Stimulated activated naive B cell treated with anti-CD40 and anti-IgM and Interleukin-4, amounts not matched to agents 10 μg/mL and 1 μg/mL and 100 μg/mL, for 72 hours (primary cell): ENCODE data around the gene ATAD3A.
"Not testable (repeated sequence)": the region's sequence is repeated elsewhere in the genome, so short reads cannot be mapped to it uniquely, and the experiment has no call there.

Experiments used
- ATAC-seq, 2 donors: fragments of 150-1000 bp; cut with Tn5 transposase; replicated peaks; 2 replicates each; pipeline ENCODE4 v1.10.0; 2021; ENCODE audit warnings: moderate library complexity in 1 of 2
- DNase-seq: peaks from one replicate; pipeline ENCODE4 v3.0.0; 2021
- H3K27ac Mint-ChIP-seq: one replicate; pipeline ENCODE4 v1.8.0; 2022; ENCODE audit warnings: mild to moderate bottlenecking, mixed read lengths
- H3K27me3 Mint-ChIP-seq, 2 donors: one replicate each; pipeline ENCODE4 v1.8.0; 2022; ENCODE audit warnings: mixed read lengths in 2 of 2
- H3K36me3 Mint-ChIP-seq, 2 donors: one replicate each; pipeline ENCODE4 v1.8.0; 2022; ENCODE audit warnings: mixed read lengths in 2 of 2, mild to moderate bottlenecking in 1 of 2
- H3K4me1 Mint-ChIP-seq, 2 donors: one replicate each; pipeline ENCODE4 v1.8.0; 2022; ENCODE audit warnings: mixed read lengths in 2 of 2, mild to moderate bottlenecking in 1 of 2
- H3K4me3 Mint-ChIP-seq, 2 donors: one replicate each; pipeline ENCODE4 v1.8.0; 2022; ENCODE audit warnings: mild to moderate bottlenecking in 2 of 2, mixed read lengths in 2 of 2, moderate library complexity in 1 of 2
- H3K9me3 Mint-ChIP-seq, 2 donors: one replicate each; pipeline ENCODE4 v1.8.0; 2022; ENCODE audit warnings: mixed read lengths in 2 of 2, mild to moderate bottlenecking in 1 of 2

The ATAD3A gene

DNA sequence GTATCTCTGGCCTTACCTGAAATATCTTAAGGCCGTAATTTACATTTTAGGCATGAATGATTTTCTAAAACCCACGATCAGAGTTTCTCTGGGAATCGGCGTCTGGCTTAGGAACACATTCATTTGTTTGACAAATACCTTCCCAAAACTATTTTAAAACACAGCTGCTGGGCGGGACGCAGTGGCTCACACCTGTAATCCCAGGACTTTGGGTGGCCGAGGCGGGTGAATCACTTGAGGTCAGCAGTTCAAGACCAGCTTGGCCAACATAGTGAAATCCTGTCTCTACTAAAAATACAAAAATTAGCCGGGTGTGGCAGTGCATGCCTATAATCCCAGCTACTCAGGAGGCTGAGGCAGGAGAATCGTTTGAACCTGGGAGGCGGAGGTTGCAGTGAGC, 45.0 kb downstream of the ATAD3A start:
- H3K27ac Mint-ChIP-seq, H3K27me3 Mint-ChIP-seq, H3K9me3 Mint-ChIP-seq, DNase-seq, ATAC-seq, H3K4me3 Mint-ChIP-seq: not testable (repeated sequence)
- Mint-ChIP-seq H3K4me1 (peaks cover 9 to 25% of the 10 kb centered on the region in 2 donors), H3K36me3 (peaks cover 20 to 23% of the 10 kb centered on the region in 2 donors)

DNA sequence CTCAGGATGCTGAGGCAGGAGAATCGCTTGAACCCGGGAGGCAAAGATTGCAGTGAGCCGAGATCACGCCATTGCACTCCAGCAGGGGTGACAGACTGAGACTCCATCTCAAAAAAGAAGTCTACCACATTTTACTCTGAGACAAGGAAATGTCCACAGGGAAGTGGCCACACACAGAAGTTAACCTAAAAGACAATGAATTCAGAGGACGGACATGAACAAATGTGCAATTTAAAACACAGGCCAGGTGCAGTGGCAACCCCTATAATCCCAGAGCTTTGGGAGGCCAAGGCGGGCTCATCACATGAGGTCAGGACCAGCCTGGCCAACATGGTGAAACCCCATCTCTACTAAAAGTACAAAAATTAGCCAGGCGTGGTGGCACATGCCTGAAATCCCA, 45.7 kb downstream of the ATAD3A start:
- H3K36me3 Mint-ChIP-seq, result peaks cover 22 to 28% of the 10 kb centered on the region in 2 donors
- H3K27ac Mint-ChIP-seq, result not testable (repeated sequence)

DNA sequence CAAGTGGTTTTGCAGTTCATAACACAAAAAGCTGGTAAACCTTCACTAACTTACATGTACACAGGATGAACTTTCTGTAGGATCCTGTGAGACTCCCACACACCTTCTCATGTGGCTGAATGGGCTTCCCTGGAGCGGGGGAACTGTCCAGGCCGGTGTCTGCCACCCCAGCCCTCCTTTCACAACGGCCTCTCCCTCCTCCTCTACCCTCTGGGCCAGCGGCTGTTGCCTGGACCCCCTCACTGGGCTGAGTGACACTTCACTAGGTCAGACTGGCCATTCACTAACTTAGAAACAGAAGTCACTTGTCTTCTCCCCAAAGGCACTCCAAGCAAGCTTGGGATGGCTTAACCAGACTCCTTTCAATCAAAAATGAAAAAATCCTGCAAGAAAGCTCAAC, 46.6 kb downstream of the ATAD3A start:
- no peak overlapping the region for H3K4me3 Mint-ChIP-seq
- H3K27me3 Mint-ChIP-seq, result no peaks in the 10 kb centered on the region
- DNase-seq (no peak), ATAC-seq (no peak)
- H3K4me1 Mint-ChIP-seq, result peaks cover 9 to 22% of the 10 kb centered on the region in 2 donors
- H3K36me3 Mint-ChIP-seq, result peaks cover 26 to 32% of the 10 kb centered on the region in 2 donors
- peak overlapping the region; percentile 60 for H3K27ac Mint-ChIP-seq
- no peaks in the 10 kb centered on the region for H3K9me3 Mint-ChIP-seq

More for the DNA sequence above, 45.7 kb downstream of the ATAD3A start:
- peaks cover 9 to 21% of the 10 kb centered on the region in 2 donors for H3K4me1 Mint-ChIP-seq
- not testable (repeated sequence) for DNase-seq, H3K9me3 Mint-ChIP-seq, H3K27me3 Mint-ChIP-seq, ATAC-seq, H3K4me3 Mint-ChIP-seq

- DNase-seq (no peak), ATAC-seq (no peak)
- Mint-ChIP-seq H3K4me3 (no peak overlapping the region), H3K27me3 (no peaks in the 10 kb centered on the region), H3K36me3 (peaks cover 30 to 37% of the 10 kb centered on the region in 2 donors), H3K27ac (peak overlapping the region; percentile 60), H3K9me3 (no peaks in the 10 kb centered on the region), H3K4me1 (peaks cover 9 to 22% of the 10 kb centered on the region in 2 donors)
Observed at GRCh38 chr1:1559066-1559465, 47.1 kb downstream of the ATAD3A start.

GRCh38 chr1:1560178-1560577, 48.2 kb downstream of the ATAD3A start:
- Mint-ChIP-seq H3K27ac (no peak overlapping the region), H3K27me3 (no peaks in the 10 kb centered on the region), H3K4me1 (peaks cover 9 to 22% of the 10 kb centered on the region in 2 donors), H3K36me3 (peaks cover 37 to 42% of the 10 kb centered on the region in 2 donors), H3K4me3 (no peak overlapping the region), H3K9me3 (no peaks in the 10 kb centered on the region)
- DNase-seq (no peak), ATAC-seq (no peak)

DNA sequence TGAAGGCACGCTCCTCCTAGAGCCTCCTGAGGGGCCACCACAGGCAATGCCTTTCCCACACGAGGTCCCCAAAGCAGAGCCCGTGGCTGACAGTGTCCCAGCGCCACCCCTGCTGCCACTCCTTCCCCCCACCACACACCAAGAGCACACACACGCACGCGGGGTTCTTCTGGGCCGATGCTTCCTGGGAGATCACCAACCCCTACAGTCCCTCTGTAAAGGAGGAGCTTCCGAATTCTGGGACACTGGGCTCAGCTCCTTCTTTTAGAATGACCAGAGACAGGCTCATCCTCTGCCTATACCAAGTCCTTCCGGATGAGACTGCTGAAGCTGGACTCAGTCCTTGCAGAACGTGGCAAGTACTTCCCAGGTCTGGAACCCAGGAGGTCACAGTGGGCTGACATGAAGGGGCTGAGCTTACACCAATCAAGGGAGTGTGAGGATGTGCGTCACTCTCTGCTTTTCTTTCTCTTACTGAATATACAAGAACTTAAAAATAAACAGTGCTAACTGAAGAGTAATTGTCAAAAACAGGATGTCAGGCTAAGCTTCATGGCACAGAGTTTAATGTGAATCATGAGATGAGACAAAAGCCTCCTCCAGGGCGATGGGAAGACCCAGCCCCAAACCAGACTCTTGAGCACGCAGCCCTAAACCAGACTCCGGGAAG, 50.0 kb downstream of the ATAD3A start:
- ATAC-seq (no peak), DNase-seq (no peak)
- peaks cover 39 to 45% of the 10 kb centered on the region in 2 donors for H3K36me3 Mint-ChIP-seq
- H3K4me3 Mint-ChIP-seq, result no peak overlapping the region
- H3K27me3 Mint-ChIP-seq, result no peaks in the 10 kb centered on the region
- H3K9me3 Mint-ChIP-seq, result no peaks in the 10 kb centered on the region
- peaks cover 13 to 24% of the 10 kb centered on the region in 2 donors for H3K4me1 Mint-ChIP-seq
- peak overlapping the region; percentile 11 for H3K27ac Mint-ChIP-seq

DNA sequence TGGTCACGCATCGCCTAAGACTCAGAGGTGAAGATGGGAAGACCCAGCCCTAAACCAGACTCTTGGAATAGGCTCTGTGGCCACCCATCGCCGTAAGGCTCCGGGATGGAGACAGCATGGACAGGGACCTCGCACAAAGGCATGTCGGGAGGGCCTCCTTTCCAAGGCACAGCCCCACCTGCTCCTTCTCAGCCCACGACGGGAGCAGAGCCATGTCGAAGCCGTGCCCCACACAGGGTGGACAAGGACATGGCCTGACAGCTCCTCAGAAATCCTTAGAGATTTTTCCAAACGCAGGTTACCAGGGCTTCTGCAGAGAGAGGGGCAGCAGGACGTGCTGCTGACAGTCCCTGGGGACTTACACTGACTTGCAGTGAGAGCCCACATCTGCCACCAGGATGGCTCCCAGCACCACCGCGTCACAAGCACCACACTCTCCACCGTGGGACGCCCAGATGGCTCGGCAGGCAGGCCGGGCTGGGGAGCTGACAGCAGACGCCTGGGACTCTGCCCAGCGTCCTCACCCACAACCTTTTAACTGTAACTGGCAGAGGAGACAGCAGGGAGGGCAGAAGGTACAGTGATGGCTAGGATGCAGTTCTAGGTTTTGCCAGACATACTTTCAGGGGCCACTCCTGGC, 50.7 kb downstream of the ATAD3A start:
- Mint-ChIP-seq H3K27ac (no peak overlapping the region), H3K36me3 (peaks cover 43 to 52% of the 10 kb centered on the region in 2 donors), H3K4me3 (no peak overlapping the region)

DNA sequence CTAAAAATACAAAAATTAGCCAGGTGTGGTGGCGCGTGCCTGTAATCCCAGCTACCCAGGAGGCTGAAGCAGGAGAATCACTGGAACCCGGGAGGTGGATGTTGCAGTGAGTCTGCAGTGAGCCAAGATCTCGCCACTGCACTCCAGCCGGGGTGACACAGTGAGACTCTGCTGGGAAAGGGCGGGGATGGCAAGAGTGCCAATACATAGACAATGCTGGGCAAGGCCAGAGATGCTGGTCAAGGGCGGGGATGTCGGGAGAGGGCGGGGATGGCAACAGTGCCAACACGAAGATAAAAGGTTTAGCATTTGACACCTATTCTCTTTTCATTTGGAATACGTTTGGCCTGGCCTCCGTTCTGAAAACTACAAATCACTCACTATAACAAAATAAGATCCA, 51.7 kb downstream of the ATAD3A start:
- ATAC-seq, result no peak
- Mint-ChIP-seq H3K4me3 (no peak overlapping the region), H3K4me1 (peaks cover 18 to 30% of the 10 kb centered on the region in 2 donors), H3K27ac (no peak overlapping the region), H3K9me3 (no peaks in the 10 kb centered on the region), H3K27me3 (no peaks in the 10 kb centered on the region), H3K36me3 (peaks cover 42 to 50% of the 10 kb centered on the region in 2 donors)
- DNase-seq, result no peak

More for the DNA sequence above, 50.7 kb downstream of the ATAD3A start:
- Mint-ChIP-seq H3K27me3 (no peaks in the 10 kb centered on the region), H3K4me1 (peaks cover 20 to 30% of the 10 kb centered on the region in 2 donors), H3K9me3 (no peaks in the 10 kb centered on the region)
- DNase-seq (no peak), ATAC-seq (no peak)

DNA sequence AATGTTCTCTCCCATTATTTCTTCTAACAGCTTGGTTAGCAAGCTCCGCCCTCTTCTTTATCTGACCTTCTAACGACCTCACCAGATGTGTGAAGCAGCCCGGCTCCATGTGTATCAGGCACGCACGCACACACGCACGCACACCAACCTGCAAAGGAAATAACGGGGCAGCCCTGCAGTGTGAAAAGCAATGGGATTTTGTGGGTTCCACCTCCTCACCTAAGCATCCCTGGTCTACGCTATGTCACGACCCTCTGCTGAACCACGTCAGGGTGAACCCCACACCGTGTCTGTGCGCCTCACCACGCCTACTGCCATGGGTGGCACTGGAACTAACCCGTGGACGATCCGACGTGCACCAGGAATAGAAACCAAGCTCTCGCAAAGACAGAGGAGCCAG, 52.3 kb downstream of the ATAD3A start:
- no peak for DNase-seq
- Mint-ChIP-seq H3K9me3 (no peaks in the 10 kb centered on the region), H3K36me3 (peaks cover 37 to 47% of the 10 kb centered on the region in 2 donors)

DNA sequence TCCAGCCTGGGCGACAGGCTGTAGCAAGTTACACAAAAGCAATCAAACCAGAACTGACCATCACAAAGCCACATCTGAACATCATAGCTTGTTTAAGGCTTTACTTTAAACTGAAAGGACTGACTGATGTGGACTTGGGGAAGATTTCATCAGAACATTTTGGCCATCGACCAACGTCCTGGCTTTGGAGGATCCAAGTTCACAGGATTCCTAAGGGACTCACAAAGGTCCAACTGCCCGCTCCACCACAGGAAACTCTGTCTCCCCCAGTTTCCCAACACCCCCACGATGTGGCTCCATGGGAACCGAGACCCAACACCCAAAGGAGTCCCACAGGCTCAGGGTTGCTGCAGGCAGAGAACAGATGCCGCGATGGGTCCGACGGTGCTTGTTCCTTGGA, 53.4 kb downstream of the ATAD3A start:
- Mint-ChIP-seq H3K27me3 (no peaks in the 10 kb centered on the region), H3K27ac (no peak overlapping the region), H3K4me3 (no peak overlapping the region), H3K9me3 (no peaks in the 10 kb centered on the region), H3K4me1 (peaks cover 20 to 40% of the 10 kb centered on the region in 2 donors), H3K36me3 (peaks cover 43 to 53% of the 10 kb centered on the region in 2 donors)
- ATAC-seq (no peak), DNase-seq (no peak)

More for the DNA sequence above, 52.3 kb downstream of the ATAD3A start:
- no peaks in the 10 kb centered on the region for H3K27me3 Mint-ChIP-seq
- H3K4me1 Mint-ChIP-seq, result peaks cover 16 to 30% of the 10 kb centered on the region in 2 donors
- peak overlapping the region; percentile 14 for H3K27ac Mint-ChIP-seq
- ATAC-seq, result no peak
- H3K4me3 Mint-ChIP-seq, result no peak overlapping the region

DNA sequence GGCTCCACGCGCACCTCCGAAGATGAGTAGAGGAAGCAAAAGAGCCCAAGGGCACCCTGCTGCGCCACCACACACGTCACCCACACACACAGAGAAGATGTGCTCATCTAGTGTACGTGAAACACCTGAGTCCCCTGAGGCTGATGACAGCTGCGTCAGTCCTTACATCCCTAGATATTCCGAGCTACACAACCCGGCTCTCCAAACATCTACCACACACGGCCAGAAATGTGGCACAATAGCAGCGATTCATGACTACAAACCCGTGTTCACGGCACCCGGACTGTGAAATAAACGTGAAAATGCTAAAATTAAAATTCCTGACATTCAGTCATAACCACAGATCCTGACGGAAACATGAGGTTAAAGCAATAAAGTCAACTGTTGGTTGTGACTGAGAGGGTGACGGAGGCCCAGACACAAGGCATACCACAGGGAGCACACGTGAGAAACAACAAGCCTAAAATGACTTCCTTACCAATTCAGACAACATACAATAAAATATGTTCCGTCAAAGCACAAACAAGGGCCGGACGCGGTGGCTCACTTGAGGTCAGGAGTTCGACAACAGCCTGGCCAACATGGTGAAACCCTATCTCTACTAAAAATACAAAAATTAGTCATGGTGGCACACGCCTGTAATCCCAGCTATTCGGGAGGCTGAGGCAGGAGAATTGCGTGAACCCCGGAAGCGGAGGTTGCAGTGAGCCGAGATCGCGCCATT, 55.4 kb downstream of the ATAD3A start:
- H3K4me3 Mint-ChIP-seq, result no peak overlapping the region
- no peak overlapping the region for H3K27ac Mint-ChIP-seq
- peaks cover 19 to 44% of the 10 kb centered on the region in 2 donors for H3K4me1 Mint-ChIP-seq
- ATAC-seq, result no peak
- H3K9me3 Mint-ChIP-seq, result no peaks in the 10 kb centered on the region
- H3K36me3 Mint-ChIP-seq, result peaks cover 38 to 45% of the 10 kb centered on the region in 2 donors
- DNase-seq, result no peak
- no peaks in the 10 kb centered on the region for H3K27me3 Mint-ChIP-seq

- Mint-ChIP-seq H3K27me3 (no peaks in the 10 kb centered on the region), H3K4me1 (peaks cover 19 to 46% of the 10 kb centered on the region in 2 donors), H3K9me3 (no peaks in the 10 kb centered on the region), H3K36me3 (peaks cover 37 to 41% of the 10 kb centered on the region in 2 donors), H3K4me3 (no peak overlapping the region), H3K27ac (no peak overlapping the region)
- DNase-seq, result no peak
- ATAC-seq, result no peak
Observed at GRCh38 chr1:1567891-1568291, 55.9 kb downstream of the ATAD3A start.

GRCh38 chr1:1569341-1569740, 57.4 kb downstream of the ATAD3A start:
- no peaks in the 10 kb centered on the region for H3K9me3 Mint-ChIP-seq
- H3K36me3 Mint-ChIP-seq, result peaks cover 33 to 39% of the 10 kb centered on the region in 2 donors
- no peaks in the 10 kb centered on the region for H3K27me3 Mint-ChIP-seq
- H3K4me3 Mint-ChIP-seq, result no peak overlapping the region
- peaks cover 22 to 49% of the 10 kb centered on the region in 2 donors for H3K4me1 Mint-ChIP-seq
- H3K27ac Mint-ChIP-seq, result no peak overlapping the region
- DNase-seq, result no peak
- ATAC-seq, result no peak

- no peak for DNase-seq
- peak overlapping the region; percentile 94 to 99 for H3K4me3 Mint-ChIP-seq
- H3K27ac Mint-ChIP-seq, result peak overlapping the region; percentile 100
Observed at GRCh38 chr1:1573843-1574720, 62.1 kb downstream of the ATAD3A start.

More at GRCh38 chr1:1573843-1574720, 62.1 kb downstream of the ATAD3A start:
- ATAC-seq, result peak; percentile 83
- peaks cover 13 to 44% of the 10 kb centered on the region in 2 donors for H3K4me1 Mint-ChIP-seq
- no peaks in the 10 kb centered on the region for H3K27me3 Mint-ChIP-seq
- no peaks in the 10 kb centered on the region for H3K9me3 Mint-ChIP-seq
- H3K36me3 Mint-ChIP-seq, result peaks cover 18 to 19% of the 10 kb centered on the region in 2 donors
